ENCODE data around the gene AOC3. TPM values are rescaled to one million over a fixed set of nuclear protein-coding genes. Genes with fewer than 3 reads are reported as not detected.
"Not testable (repeated sequence)": the region's sequence is repeated elsewhere in the genome, so short reads cannot be mapped to it uniquely, and the experiment has no call there.

The AOC3 gene
- total RNA-seq, 1 experiment from 2014 or later, result 0.44 TPM

GRCh38 chr17:42894283-42895184, 43.5 kb downstream of the AOC3 start:
- H3K4me3 Mint-ChIP-seq (ENCODE audit: unreplicated experiment), result no peak overlapping the region
- POLR2A ChIA-PET, result interaction anchor here (0.6 to 1.2 kb wide), 6 partner anchors 11 to 307 kb away, joined by 3 read pairs; partner anchors contain the start of gene PSME3
- DNase-seq (ENCODE audit: unreplicated experiment), result no peak
- CTCF ChIA-PET, result interaction anchor here (1.6 kb wide), 1 partner anchor 35 kb away, joined by 5 read pairs; no protein-coding TSS in a partner anchor
- BruUV-seq (replicated peaks), result no TSS peak
- no peaks in the 10 kb centered on the region for H3K27me3 Mint-ChIP-seq (ENCODE audit: insufficient read depth, unreplicated experiment)
- H3K27ac Mint-ChIP-seq (ENCODE audit: low read depth, unreplicated experiment), result no peak overlapping the region
- TF ChIP-seq CTCF (IDR thresholded peaks at IDR 0.05; ENCODE audit: unreplicated experiment), result no peak
- H3K4me1 Mint-ChIP-seq (ENCODE audit: insufficient read depth, unreplicated experiment), result peaks cover 12% of the 10 kb centered on the region
- intact Hi-C loops (cut with micrococcal nuclease), result no loop called here
- H3K9me3 Mint-ChIP-seq (ENCODE audit: unreplicated experiment), result no peaks in the 10 kb centered on the region
- no peaks in the 10 kb centered on the region for H3K36me3 Mint-ChIP-seq (ENCODE audit: insufficient read depth, unreplicated experiment)

DNA sequence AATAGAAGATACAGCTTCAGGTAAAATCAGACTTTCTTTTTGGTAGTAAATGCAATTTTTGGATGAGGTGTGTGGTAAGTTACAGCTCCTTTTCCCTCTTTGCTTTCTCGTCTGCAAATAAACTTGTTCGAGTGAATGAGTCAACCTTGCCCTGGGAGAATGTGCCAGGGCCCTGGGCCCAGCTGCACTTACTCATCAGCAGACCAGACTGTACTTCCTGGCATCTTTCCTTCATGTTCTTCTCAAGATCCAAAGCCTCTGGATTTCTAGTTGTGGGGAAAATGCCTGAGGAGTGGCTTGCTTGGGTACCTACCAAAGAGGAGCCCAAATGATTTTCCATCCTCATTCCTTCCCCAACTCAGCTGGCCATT, 44.2 kb downstream of the AOC3 start:
- TF ChIP-seq CTCF (IDR thresholded peaks at IDR 0.05; ENCODE audit: unreplicated experiment), result no peak
- intact Hi-C loops (cut with micrococcal nuclease), result no loop called here
- ChIA-PET POLR2A (interaction anchor here (0.7 to 1.2 kb wide), 4 partner anchors 11 to 308 kb away, joined by 3 read pairs; no protein-coding TSS in a partner anchor), CTCF (interaction anchor here (0.6 to 1.6 kb wide), 2 partner anchors 34 to 117 kb away, joined by 3 to 5 read pairs; no protein-coding TSS in a partner anchor)
- peaks cover 12% of the 10 kb centered on the region for H3K4me1 Mint-ChIP-seq (ENCODE audit: insufficient read depth, unreplicated experiment)
- no peaks in the 10 kb centered on the region for H3K9me3 Mint-ChIP-seq (ENCODE audit: unreplicated experiment)
- no peak overlapping the region for H3K27ac Mint-ChIP-seq (ENCODE audit: low read depth, unreplicated experiment)
- no peaks in the 10 kb centered on the region for H3K36me3 Mint-ChIP-seq (ENCODE audit: insufficient read depth, unreplicated experiment)
- peak; percentile 84 for DNase-seq (ENCODE audit: unreplicated experiment)
- H3K27me3 Mint-ChIP-seq (ENCODE audit: insufficient read depth, unreplicated experiment), result no peaks in the 10 kb centered on the region
- H3K4me3 Mint-ChIP-seq (ENCODE audit: unreplicated experiment), result no peak overlapping the region
- BruUV-seq (replicated peaks), result no TSS peak

- no peak for TF ChIP-seq CTCF (IDR thresholded peaks at IDR 0.05; ENCODE audit: unreplicated experiment)
- H3K4me1 Mint-ChIP-seq (ENCODE audit: insufficient read depth, unreplicated experiment), result peaks cover 12% of the 10 kb centered on the region
- ChIA-PET CTCF (interaction anchor here (0.6 to 1.0 kb wide), 3 partner anchors 18 to 173 kb away, joined by 3 to 5 read pairs (median 4); no protein-coding TSS in a partner anchor), POLR2A (interaction anchor here (0.7 kb wide), 1 partner anchor 36 kb away, joined by 3 read pairs; no protein-coding TSS in a partner anchor)
- no peaks in the 10 kb centered on the region for H3K9me3 Mint-ChIP-seq (ENCODE audit: unreplicated experiment)
- H3K4me3 Mint-ChIP-seq (ENCODE audit: unreplicated experiment), result no peak overlapping the region
- no peak for DNase-seq (ENCODE audit: unreplicated experiment)
- no peaks in the 10 kb centered on the region for H3K36me3 Mint-ChIP-seq (ENCODE audit: insufficient read depth, unreplicated experiment)
- no peak overlapping the region for H3K27ac Mint-ChIP-seq (ENCODE audit: low read depth, unreplicated experiment)
- no peaks in the 10 kb centered on the region for H3K27me3 Mint-ChIP-seq (ENCODE audit: insufficient read depth, unreplicated experiment)
- intact Hi-C loops (cut with micrococcal nuclease), result no loop called here
- BruUV-seq (replicated peaks), result no TSS peak
Observed at GRCh38 chr17:42898147-42898811, 47.3 kb downstream of the AOC3 start.

- not testable (repeated sequence) for BruUV-seq (replicated peaks); DNase-seq (ENCODE audit: unreplicated experiment)
Observed at GRCh38 chr17:42899981-42900380, 49.0 kb downstream of the AOC3 start.

More at GRCh38 chr17:42899981-42900380, 49.0 kb downstream of the AOC3 start:
- H3K4me1 Mint-ChIP-seq (ENCODE audit: insufficient read depth, unreplicated experiment); H3K9me3 Mint-ChIP-seq (ENCODE audit: unreplicated experiment); H3K27me3 Mint-ChIP-seq (ENCODE audit: insufficient read depth, unreplicated experiment); CTCF ChIA-PET; intact Hi-C loops (cut with micrococcal nuclease); H3K4me3 Mint-ChIP-seq (ENCODE audit: unreplicated experiment); H3K36me3 Mint-ChIP-seq (ENCODE audit: insufficient read depth, unreplicated experiment); POLR2A ChIA-PET; H3K27ac Mint-ChIP-seq (ENCODE audit: low read depth, unreplicated experiment): not testable (repeated sequence)
